ENCODE measurements around the gene MPL.

DNA sequence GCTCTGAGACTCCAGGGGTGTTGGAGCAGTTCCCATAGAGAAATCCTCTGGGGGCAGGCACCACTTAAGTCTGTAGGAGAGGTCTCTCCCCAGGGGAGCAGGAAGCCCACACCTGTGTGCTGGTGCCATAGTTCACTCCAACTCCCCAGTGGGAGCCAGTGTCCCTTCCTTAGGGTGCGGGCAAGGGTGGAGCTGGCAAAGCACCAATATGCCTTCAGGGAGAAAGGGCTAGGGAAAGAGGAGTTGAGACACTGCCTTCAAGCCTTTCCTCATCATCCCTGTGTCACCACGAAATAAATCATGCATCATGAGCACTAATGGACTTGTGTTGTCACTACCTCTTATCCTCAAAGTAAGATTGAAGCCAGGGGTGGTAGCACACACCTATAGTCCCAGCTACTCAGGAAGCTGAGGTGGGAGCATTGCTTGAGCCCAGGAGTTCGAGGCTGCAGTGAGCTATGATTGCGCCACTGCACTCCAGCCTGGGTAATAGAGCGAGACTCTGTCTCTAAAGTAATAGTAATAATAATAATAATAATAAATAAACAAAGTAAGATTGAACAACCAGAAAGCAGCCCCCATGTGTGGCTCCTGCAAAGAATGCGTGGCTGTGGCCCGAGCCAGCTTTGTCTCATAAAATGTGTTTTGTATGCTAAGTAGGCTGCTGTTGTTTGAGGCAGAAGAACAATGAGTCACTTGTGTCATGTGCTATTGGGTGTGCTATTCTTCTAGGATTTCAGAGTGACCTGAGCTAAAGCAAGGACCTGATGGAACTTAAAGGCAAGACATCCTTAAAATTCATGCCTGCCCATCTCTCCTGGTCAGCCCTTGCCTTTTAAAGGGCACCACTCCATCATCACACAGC is 43.5 kb upstream of the MPL start:
- TF ChIP-seq SIN3B (IDR thresholded peaks at IDR 0.05; ENCODE audit: low read length) (no peak), ZFP1 (CRISPR knock-in tag; IDR thresholded peaks at IDR 0.05) (no peak)

All from HepG2 (cell line).